NCI-H510A (cell line): ENCODE data around the gene DNMT3B.
"Not testable (repeated sequence)": the region's sequence is repeated elsewhere in the genome, so short reads cannot be mapped to it uniquely, and the experiment has no call there.

ENCODE experiments used
- DNase-seq: peaks from one replicate; lab custom pipeline; 2025; lab: John Stamatoyannopoulos, UW

DNMT3B gene

GRCh38 chr20:32790751-32791057 lies 28.5 kb downstream of the DNMT3B start:
- no peak for DNase-seq

GRCh38 chr20:32792316-32792715 lies 30.1 kb downstream of the DNMT3B start:
- no peak for DNase-seq

GRCh38 chr20:32792731-32793458 lies 30.7 kb downstream of the DNMT3B start:
- no peak for DNase-seq

- DNase-seq, result no peak
Measured at GRCh38 chr20:32796383-32796948, 34.3 kb downstream of the DNMT3B start.

- DNase-seq, result no peak
Measured at GRCh38 chr20:32796981-32797451, 34.8 kb downstream of the DNMT3B start.

- not testable (repeated sequence) for DNase-seq
Measured at GRCh38 chr20:32797571-32797970, 35.4 kb downstream of the DNMT3B start.

- DNase-seq, result no peak
Measured at GRCh38 chr20:32798046-32798981, 36.1 kb downstream of the DNMT3B start.

- DNase-seq, result no peak
Measured at GRCh38 chr20:32803092-32803491, 40.9 kb downstream of the DNMT3B start.

GRCh38 chr20:32804022-32804715 lies 42.0 kb downstream of the DNMT3B start:
- DNase-seq, result no peak

GRCh38 chr20:32804817-32805216 lies 42.6 kb downstream of the DNMT3B start:
- DNase-seq, result no peak

- no peak for DNase-seq
Measured at GRCh38 chr20:32805721-32806120, 43.5 kb downstream of the DNMT3B start.

GRCh38 chr20:32806356-32806755 lies 44.2 kb downstream of the DNMT3B start:
- no peak for DNase-seq

- DNase-seq, result peak; percentile 5
Measured at GRCh38 chr20:32807706-32808105, 45.5 kb downstream of the DNMT3B start.

GRCh38 chr20:32808438-32808837 lies 46.3 kb downstream of the DNMT3B start:
- no peak for DNase-seq

- no peak for DNase-seq
Measured at GRCh38 chr20:32809907-32810306, 47.7 kb downstream of the DNMT3B start.

- DNase-seq, result no peak
Measured at GRCh38 chr20:32810941-32811340, 48.8 kb downstream of the DNMT3B start.

GRCh38 chr20:32811886-32812285 lies 49.7 kb downstream of the DNMT3B start:
- DNase-seq, result no peak

- DNase-seq, result peak; percentile 61
Measured at GRCh38 chr20:32819992-32820697, 58.0 kb downstream of the DNMT3B start.

- no peak for DNase-seq
Measured at GRCh38 chr20:32820698-32821377, 58.7 kb downstream of the DNMT3B start.

- no peak for DNase-seq
Measured at GRCh38 chr20:32822225-32822624, 60.0 kb downstream of the DNMT3B start.

- DNase-seq, result no peak
Measured at GRCh38 chr20:32823078-32823477, 60.9 kb downstream of the DNMT3B start.
